IMR-90 (cell line): ENCODE data around the gene WDR37.

Experiments used
- BHLHE40 ChIP-seq: fragments of 150-350 bp; IDR thresholded peaks from 2 replicates; pipeline ENCODE4 v1.6.1; 2016; ENCODE audit warnings: mild to moderate bottlenecking, low read depth, low read length
- CHD1 ChIP-seq: IDR thresholded peaks from 2 replicates; pipeline ENCODE4 v1.6.1; 2012; ENCODE audit warnings: low read depth, low read length, improper control_type of control experiment
- NFE2L2 ChIP-seq: fragments of 150-350 bp; IDR thresholded peaks from 2 replicates; pipeline ENCODE4 v1.6.1; 2016; ENCODE audit warnings: low read depth, mild to moderate bottlenecking, low read length
- POLR2A ChIP-seq: IDR thresholded peaks from 2 replicates; pipeline ENCODE4 v1.6.1; 2012; ENCODE audit warnings: mild to moderate bottlenecking, low read depth, low read length
- TF ChIP-seq, protein P1 (sequence below): conservative IDR thresholded peaks from 2 replicates; pipeline ENCODE4 v1.5.1; 2012; ENCODE audit warnings: mild to moderate bottlenecking, low read depth, low read length, improper control_type of control experiment

DNA sequence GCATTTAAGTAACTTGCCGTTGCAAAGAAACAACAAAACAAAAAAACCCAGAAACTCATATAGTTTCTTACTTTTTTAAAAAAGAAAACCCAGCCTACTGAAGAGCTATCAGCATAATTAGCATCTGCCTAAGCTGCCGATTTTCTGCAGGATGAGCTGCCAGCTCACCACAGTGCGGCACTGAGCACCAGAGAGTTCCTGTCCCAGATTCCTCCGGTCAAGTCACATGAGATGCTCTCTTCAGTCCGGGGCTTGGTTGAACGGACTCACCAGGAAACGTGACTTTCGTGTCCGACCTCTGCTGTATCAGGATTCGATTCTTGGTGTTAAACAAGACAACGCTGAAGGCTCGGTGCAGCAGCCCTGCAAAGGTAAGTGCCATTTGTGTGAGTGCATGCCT, 33.8 kb upstream of the WDR37 start:
- TF ChIP-seq, protein P1, sequence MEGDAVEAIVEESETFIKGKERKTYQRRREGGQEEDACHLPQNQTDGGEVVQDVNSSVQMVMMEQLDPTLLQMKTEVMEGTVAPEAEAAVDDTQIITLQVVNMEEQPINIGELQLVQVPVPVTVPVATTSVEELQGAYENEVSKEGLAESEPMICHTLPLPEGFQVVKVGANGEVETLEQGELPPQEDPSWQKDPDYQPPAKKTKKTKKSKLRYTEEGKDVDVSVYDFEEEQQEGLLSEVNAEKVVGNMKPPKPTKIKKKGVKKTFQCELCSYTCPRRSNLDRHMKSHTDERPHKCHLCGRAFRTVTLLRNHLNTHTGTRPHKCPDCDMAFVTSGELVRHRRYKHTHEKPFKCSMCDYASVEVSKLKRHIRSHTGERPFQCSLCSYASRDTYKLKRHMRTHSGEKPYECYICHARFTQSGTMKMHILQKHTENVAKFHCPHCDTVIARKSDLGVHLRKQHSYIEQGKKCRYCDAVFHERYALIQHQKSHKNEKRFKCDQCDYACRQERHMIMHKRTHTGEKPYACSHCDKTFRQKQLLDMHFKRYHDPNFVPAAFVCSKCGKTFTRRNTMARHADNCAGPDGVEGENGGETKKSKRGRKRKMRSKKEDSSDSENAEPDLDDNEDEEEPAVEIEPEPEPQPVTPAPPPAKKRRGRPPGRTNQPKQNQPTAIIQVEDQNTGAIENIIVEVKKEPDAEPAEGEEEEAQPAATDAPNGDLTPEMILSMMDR: no peak
- TF ChIP-seq BHLHE40 (no peak), POLR2A (no peak), CHD1 (no peak), NFE2L2 (no peak)
